Astrocyte of the cerebellum (primary cell): ENCODE data around the gene FCSK.
"Not testable (repeated sequence)": the region's sequence is repeated elsewhere in the genome, so short reads cannot be mapped to it uniquely, and the experiment has no call there.

Experiments used
- DNase-seq: peaks from one replicate; pipeline ENCODE4 v3.0.0-alpha.2; 2011; ENCODE audit warnings: low read depth
- H3K4me3 ChIP-seq: 2 replicates; pipeline ENCODE4 v1.5.1; 2011; ENCODE audit warnings: mild to moderate bottlenecking, low read depth, low read length, moderate library complexity
- CTCF ChIP-seq: IDR thresholded peaks from 2 replicates; pipeline ENCODE4 v1.5.1; 2012; ENCODE audit warnings: low read length, low read depth, moderate library complexity, mild to moderate bottlenecking; ENCODE audit errors: missing control alignments
- in situ Hi-C: cut with HindIII; loops from 2 replicates; pipeline ENCODE4 v1.10.0; 2017; ENCODE audit warnings: low sequenced_read_pairs

Gene FCSK

DNA sequence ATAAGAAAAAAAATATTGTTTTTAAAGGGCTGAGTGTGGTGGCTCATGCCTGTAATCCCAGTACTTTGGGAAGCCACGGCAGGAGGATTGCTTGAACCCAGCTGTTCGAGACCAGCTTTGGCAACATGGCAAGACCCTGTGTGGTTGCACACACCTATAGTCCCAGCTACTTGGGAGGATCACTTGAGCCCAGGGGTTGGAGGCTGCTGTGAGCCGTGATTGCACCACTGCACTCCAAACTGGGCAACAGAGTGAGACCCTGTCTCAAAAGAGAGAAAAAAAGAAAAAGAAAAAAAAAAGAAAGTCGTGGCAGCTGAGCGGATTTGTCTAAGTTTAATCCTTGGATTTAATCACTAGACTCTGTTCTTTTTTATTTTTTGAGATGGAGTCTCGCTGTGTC is 6.3 kb upstream of the FCSK start:
- no peak overlapping the region for H3K4me3 ChIP-seq
- in situ Hi-C loops, result no loop called here
- no peak for DNase-seq
- TF ChIP-seq CTCF, result no peak

DNA sequence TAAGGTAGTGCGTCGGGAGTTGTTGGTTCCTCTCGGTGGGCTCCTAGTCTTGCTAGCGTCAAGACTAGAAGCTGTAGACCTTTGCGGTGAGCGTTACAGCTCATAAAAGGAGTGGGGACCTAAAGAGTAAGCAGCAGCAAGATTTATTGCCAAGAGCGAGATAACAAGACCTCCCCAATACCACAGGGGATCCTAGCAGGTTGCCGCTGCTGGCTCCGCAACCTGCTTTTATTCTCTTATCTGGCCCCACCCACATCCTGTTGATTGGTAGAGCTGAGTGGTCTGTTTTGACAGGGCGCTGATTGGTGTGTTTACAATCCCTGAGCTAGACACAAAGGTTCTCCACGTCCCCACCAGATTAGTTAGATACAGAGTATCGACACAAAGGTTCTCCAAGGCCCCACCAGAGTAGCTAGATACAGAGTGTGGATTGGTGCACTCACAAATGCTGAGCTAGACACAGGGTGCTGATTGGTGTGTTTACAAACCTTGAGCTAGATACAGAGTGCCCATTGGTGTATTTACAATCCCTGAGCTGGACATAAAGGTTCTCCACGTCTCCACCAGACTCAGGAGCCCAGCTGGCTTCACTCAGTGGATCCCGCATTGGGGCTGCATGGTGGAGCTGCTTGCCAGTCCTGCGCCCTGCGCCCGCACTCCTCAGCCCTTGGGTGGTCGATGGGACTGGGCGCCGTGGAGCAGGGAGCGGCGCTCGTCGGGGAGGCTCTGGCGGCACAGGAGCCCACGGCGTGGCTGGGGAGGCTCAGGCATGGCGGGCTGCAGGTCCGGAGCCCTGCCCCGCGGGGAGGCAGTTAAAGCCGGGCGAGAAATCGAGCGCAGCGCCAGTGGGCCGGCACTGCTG is 4.0 kb upstream of the FCSK start:
- H3K4me3 ChIP-seq, in situ Hi-C loops, DNase-seq: not testable (repeated sequence)

GRCh38 chr16:70451004-70451340 is 3.4 kb upstream of the FCSK start:
- in situ Hi-C loops, DNase-seq, H3K4me3 ChIP-seq: not testable (repeated sequence)

DNA sequence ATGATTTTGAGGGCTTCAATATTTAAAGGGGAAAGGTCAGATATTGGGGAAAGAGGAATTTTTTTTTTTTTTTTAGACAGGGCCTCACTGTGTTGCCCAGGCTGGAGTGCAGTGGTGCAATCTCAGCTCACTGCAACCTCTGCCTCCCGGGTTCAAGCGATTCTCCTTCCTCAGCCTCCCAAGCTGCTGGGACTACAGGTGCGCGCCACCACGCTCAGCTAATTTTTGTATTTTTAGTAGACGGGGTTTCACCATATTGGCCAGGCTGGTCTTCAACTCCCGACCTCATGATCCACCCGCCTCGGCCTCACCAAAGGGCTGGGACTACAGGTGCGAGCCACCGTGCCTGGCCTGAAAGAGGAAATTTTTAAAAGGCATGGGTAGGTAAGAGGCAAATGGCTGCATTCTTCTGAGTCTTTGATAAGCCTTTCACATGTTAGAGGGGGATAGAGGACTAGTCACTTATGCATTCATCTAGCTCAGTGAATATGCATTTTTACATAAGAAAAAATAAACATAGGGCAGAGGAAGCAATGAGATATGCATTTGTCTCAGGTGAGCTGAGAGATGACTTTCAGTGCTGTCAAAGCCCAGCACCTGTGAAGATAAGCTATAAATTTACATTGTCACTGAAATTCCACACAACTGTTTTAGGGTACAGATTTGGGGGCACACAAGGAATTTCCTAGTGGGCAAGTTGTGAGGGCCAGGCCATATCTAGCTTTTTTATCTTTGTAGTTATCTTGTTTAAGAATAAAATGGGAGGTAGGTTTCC is 1.1 kb upstream of the FCSK start:
- no peak for DNase-seq
- no peak for TF ChIP-seq CTCF
- in situ Hi-C loops, result no loop called here
- peak overlapping the region; percentile 93 for H3K4me3 ChIP-seq

GRCh38 chr16:70453892-70454221 is 538 bp upstream of the FCSK start:
- peak overlapping the region; percentile 93 for H3K4me3 ChIP-seq
- no peak for DNase-seq
- no peak for TF ChIP-seq CTCF
- in situ Hi-C loops, result no loop called here

DNA sequence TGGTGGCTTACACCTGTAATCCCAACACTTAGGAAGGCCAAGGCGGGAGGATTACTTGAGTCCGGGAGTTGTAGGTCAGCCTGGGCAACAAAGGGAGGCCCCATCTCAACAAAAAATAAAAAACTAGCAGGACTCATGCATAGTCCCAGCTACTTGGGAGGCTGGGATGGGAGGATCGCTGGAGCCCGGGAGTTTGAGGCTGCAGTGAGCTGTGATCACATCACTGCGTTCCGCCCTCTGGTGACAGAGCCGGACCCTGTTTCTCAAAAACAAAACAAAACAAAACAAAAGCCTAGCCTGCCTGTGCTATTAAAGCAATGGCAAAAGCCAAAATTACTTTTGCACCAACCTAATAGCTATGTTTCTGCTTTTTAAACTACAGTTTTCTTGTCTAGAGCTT is 1.5 kb downstream of the FCSK start:
- H3K4me3 ChIP-seq, result no peak overlapping the region
- no peak for DNase-seq
- in situ Hi-C loops, result no loop called here
- no peak for TF ChIP-seq CTCF

- H3K4me3 ChIP-seq, result no peak overlapping the region
- no peak for DNase-seq
- no peak for TF ChIP-seq CTCF
- in situ Hi-C loops, result no loop called here
Measured at GRCh38 chr16:70457446-70458166, 3.2 kb downstream of the FCSK start.
